ENCODE results near the gene TNKS2.

Gene TNKS2

DNA sequence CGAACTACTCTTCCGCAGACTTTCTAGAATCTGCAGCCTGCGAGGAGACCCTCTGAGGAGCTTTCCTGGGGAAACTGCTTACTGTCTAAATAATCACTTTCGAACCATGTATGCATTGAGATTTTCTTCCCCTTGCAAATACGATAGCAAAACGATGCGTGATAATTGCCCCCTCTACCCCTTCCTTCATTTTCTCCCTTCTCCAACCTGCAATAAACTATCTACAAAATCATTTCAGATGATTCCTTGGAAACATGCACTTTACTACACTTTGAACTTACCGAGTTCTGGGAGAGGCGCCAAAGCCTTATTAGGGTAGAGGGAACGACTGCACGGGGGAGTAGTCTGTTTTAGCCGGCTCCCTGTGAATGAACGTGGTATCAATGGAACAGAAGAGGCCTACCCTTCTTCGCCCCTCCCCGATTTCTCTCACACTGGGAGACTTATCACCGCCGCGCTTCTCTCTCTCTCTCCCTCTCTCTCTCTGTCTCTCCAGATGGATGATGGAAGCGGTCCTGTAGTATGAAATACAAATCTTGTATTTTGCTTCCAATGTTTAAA lies 111.0 kb downstream of the TNKS2 start, which contains the start of gene FGFBP3:
Gene FGFBP3 (minus strand): TSS at position 370 of the 561 bp plus-strand sequence. CDS start 517 bp downstream, outside the sequence.
- peak; percentile 28 for DNase-seq
- Histone ChIP-seq H3K36me3 (replicated peaks) (no peaks in the 10 kb centered on the region), H3K27ac (no peak within 1 kb of the TSS), H3K27me3 (replicated peaks) (no peaks in the 10 kb centered on the region), H3K4me3 (ENCODE audit: low read depth, low read length) (peak within 1 kb of the TSS; percentile 71)
- in situ Hi-C loops (cut with HindIII; ENCODE audit: low pct_ligation_motif_present, low sequenced_read_pairs), result no loop called here
- TF ChIP-seq, protein P1, sequence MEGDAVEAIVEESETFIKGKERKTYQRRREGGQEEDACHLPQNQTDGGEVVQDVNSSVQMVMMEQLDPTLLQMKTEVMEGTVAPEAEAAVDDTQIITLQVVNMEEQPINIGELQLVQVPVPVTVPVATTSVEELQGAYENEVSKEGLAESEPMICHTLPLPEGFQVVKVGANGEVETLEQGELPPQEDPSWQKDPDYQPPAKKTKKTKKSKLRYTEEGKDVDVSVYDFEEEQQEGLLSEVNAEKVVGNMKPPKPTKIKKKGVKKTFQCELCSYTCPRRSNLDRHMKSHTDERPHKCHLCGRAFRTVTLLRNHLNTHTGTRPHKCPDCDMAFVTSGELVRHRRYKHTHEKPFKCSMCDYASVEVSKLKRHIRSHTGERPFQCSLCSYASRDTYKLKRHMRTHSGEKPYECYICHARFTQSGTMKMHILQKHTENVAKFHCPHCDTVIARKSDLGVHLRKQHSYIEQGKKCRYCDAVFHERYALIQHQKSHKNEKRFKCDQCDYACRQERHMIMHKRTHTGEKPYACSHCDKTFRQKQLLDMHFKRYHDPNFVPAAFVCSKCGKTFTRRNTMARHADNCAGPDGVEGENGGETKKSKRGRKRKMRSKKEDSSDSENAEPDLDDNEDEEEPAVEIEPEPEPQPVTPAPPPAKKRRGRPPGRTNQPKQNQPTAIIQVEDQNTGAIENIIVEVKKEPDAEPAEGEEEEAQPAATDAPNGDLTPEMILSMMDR (IDR thresholded peaks at IDR 0.05; ENCODE audit: low read depth, low read length, missing control alignments), result no peak

DNA sequence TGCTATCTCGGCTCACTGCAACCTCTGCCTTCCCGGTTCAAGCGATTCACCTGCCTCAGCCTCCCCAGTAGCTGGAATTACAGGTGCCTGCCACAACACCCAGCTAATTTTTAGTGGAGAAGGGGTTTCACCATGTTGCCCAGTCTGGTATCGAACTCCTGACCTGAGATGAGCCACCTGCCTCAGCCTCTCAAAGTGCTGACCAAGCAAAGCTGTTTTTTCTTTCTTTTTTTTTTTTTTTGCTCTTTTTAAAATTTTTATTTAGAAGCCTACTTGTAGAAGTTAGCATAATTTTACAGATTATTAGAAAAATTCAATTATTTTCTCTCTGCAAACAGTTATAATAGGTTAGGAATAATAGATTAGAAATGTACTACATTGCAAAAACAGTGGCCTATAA lies 112.2 kb downstream of the TNKS2 start:
- H3K4me3 ChIP-seq (ENCODE audit: low read depth, low read length), result no peak overlapping the region
- TF ChIP-seq, protein P1 (IDR thresholded peaks at IDR 0.05; ENCODE audit: low read depth, low read length, missing control alignments), result no peak
- no peaks in the 10 kb centered on the region for H3K27me3 ChIP-seq (replicated peaks)
- H3K27ac ChIP-seq, result no peak overlapping the region
- no peak for DNase-seq
- in situ Hi-C loops (cut with HindIII; ENCODE audit: low pct_ligation_motif_present, low sequenced_read_pairs), result no loop called here
- H3K36me3 ChIP-seq (replicated peaks), result no peaks in the 10 kb centered on the region
